ENCODE data around the gene TOMT. TPM values are rescaled to one million over a fixed set of nuclear protein-coding genes. Genes with fewer than 3 reads are reported as not detected.
A peak's percentile ranks its signal among the peaks of the same experiment; 100 is the strongest.

The TOMT gene
- total RNA-seq, 1 experiment from 2014 or later: not detected

DNA sequence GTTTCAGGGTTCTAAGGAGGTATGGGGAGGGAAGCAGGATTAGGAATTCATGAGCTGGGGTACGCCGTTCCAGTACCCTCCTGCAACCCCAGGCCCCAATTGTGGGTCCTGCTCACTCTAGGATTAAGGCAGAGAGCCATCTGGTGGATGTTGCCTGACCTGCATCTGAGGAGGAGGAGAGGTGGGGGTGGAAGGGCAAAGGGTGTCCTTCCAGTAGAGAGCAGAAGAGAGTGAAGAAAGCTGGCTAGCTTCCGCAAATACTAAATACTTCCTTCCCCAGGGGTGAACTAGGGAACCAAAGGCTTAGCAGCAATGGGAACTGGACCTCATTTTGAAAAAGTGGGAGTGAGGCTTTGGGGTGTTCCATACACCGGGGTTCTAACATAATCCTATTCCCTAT, 14.4 kb upstream of the TOMT start:
- in situ Hi-C loops (cut with HindIII; ENCODE audit: low pct_unique_long_range_greater_than_20kb, low sequenced_read_pairs) (no loop called here), intact Hi-C loops (cut with micrococcal nuclease; ENCODE audit: unreplicated experiment) (no loop called here)
- DNase-seq (ENCODE audit: low read depth, low spot score) (no peak), ATAC-seq (peak; percentile 92)
- no peaks in the 10 kb centered on the region for H3K36me3 ChIP-seq (ENCODE audit: control insufficient read depth, insufficient read depth, low read length)
- ChIA-PET POLR2A (no interaction called here), CTCF (interaction anchor here (0.6 to 2.7 kb wide), 4 partner anchors 9 to 77 kb away, joined by 3 to 25 read pairs (median 3); partner anchors contain the start of gene ANAPC15)
- no peak overlapping the region for H3K4me3 ChIP-seq (ENCODE audit: low read depth in 2 of 2, low read length in 2 of 2)
- BruUV-seq (replicated peaks): no TSS peak
- no peaks in the 10 kb centered on the region for H3K27me3 ChIP-seq (ENCODE audit: control insufficient read depth, insufficient read depth, low read length)
- H3K4me1 ChIP-seq (ENCODE audit: control insufficient read depth, insufficient read depth, low read length): no peaks in the 10 kb centered on the region
- H3K9me3 ChIP-seq (ENCODE audit: control insufficient read depth, insufficient read depth, low read depth, low read length): no peaks in the 10 kb centered on the region
- H3K27ac ChIP-seq (ENCODE audit: low read length): no peak overlapping the region
- TF ChIP-seq REST (IDR thresholded peaks at IDR 0.05; ENCODE audit: insufficient read depth in 1 of 2, low read depth in 2 of 2, low read length in 1 of 2): no peak
- TF ChIP-seq, protein P1, sequence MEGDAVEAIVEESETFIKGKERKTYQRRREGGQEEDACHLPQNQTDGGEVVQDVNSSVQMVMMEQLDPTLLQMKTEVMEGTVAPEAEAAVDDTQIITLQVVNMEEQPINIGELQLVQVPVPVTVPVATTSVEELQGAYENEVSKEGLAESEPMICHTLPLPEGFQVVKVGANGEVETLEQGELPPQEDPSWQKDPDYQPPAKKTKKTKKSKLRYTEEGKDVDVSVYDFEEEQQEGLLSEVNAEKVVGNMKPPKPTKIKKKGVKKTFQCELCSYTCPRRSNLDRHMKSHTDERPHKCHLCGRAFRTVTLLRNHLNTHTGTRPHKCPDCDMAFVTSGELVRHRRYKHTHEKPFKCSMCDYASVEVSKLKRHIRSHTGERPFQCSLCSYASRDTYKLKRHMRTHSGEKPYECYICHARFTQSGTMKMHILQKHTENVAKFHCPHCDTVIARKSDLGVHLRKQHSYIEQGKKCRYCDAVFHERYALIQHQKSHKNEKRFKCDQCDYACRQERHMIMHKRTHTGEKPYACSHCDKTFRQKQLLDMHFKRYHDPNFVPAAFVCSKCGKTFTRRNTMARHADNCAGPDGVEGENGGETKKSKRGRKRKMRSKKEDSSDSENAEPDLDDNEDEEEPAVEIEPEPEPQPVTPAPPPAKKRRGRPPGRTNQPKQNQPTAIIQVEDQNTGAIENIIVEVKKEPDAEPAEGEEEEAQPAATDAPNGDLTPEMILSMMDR (IDR thresholded peaks at IDR 0.05): peak; percentile 92

GRCh38 chr11:72098741-72099140, 7.0 kb upstream of the TOMT start:
- DNase-seq (ENCODE audit: low read depth, low spot score) (no peak), ATAC-seq (no peak)
- Histone ChIP-seq H3K4me3 (ENCODE audit: low read depth in 2 of 2, low read length in 2 of 2) (no peak overlapping the region), H3K9me3 (ENCODE audit: control insufficient read depth, insufficient read depth, low read depth, low read length) (no peaks in the 10 kb centered on the region), H3K27me3 (ENCODE audit: control insufficient read depth, insufficient read depth, low read length) (no peaks in the 10 kb centered on the region), H3K4me1 (ENCODE audit: control insufficient read depth, insufficient read depth, low read length) (peaks cover 10% of the 10 kb centered on the region), H3K27ac (ENCODE audit: low read length) (no peak overlapping the region), H3K36me3 (ENCODE audit: control insufficient read depth, insufficient read depth, low read length) (peaks cover 11% of the 10 kb centered on the region; the same call in 1 of the 2 replicates)
- ChIA-PET POLR2A (no interaction called here), CTCF (no interaction called here)
- BruUV-seq (replicated peaks): no TSS peak
- TF ChIP-seq TCF7L2 (IDR thresholded peaks at IDR 0.05; ENCODE audit: low read depth, low read length): no peak
- intact Hi-C loops (cut with micrococcal nuclease; ENCODE audit: unreplicated experiment): no loop called here
- in situ Hi-C loops (cut with HindIII; ENCODE audit: low pct_unique_long_range_greater_than_20kb, low sequenced_read_pairs): no loop called here

DNA sequence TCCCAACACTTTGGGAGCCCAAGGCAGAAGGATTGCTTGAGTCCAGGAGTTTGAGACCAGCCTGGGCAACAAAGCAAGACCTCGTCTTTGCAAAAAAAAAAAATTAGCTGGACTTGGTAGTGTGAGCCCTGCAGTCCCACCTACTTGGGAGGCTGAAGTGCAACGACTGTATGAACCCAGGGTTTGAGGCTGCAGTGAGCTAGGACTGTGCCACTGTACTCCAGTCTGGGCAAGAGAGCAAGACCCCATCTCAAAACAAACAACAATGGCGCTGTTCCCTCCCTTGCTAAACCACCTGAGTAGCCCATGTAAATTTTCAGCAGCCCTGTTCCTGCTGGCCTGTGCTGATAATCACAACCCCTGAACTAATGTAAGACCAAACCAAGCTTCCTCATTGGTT, 5.7 kb upstream of the TOMT start:
- Histone ChIP-seq H3K4me1 (ENCODE audit: control insufficient read depth, insufficient read depth, low read length) (peaks cover 10% of the 10 kb centered on the region), H3K27me3 (ENCODE audit: control insufficient read depth, insufficient read depth, low read length) (no peaks in the 10 kb centered on the region), H3K4me3 (ENCODE audit: low read depth in 2 of 2, low read length in 2 of 2) (no peak overlapping the region), H3K9me3 (ENCODE audit: control insufficient read depth, insufficient read depth, low read depth, low read length) (no peaks in the 10 kb centered on the region), H3K36me3 (ENCODE audit: control insufficient read depth, insufficient read depth, low read length) (peaks cover 11% of the 10 kb centered on the region; the same call in 1 of the 2 replicates), H3K27ac (ENCODE audit: low read length) (no peak overlapping the region)
- ChIA-PET POLR2A (interaction anchor here (0.5 to 0.9 kb wide), 4 partner anchors 12 to 94 kb away, joined by 3 to 6 read pairs (median 4); partner anchors contain the start of gene ANAPC15), CTCF (no interaction called here)
- in situ Hi-C loops (cut with HindIII; ENCODE audit: low pct_unique_long_range_greater_than_20kb, low sequenced_read_pairs) (no loop called here), intact Hi-C loops (cut with micrococcal nuclease; ENCODE audit: unreplicated experiment) (no loop called here)
- no peak for ATAC-seq
- TF ChIP-seq POLR2AphosphoS5 (IDR thresholded peaks at IDR 0.05; ENCODE audit: low read depth, low read length) (no peak), SIN3A (IDR thresholded peaks at IDR 0.05; ENCODE audit: borderline replicate concordance, insufficient read depth, low read depth, low read length) (no peak), REST (IDR thresholded peaks at IDR 0.05; ENCODE audit: insufficient read depth in 1 of 2, low read depth in 2 of 2, low read length in 1 of 2) (no peak), TCF7L2 (IDR thresholded peaks at IDR 0.05; ENCODE audit: low read depth, low read length) (no peak)
- TF ChIP-seq, protein P1 (IDR thresholded peaks at IDR 0.05): no peak
- DNase-seq (ENCODE audit: low read depth, low spot score): no peak
- no TSS peak for BruUV-seq (replicated peaks)
